ENCODE measurements around the gene FOXA1. TPM values are rescaled to one million over a fixed set of nuclear protein-coding genes. Genes with fewer than 3 reads are reported as not detected.

The FOXA1 gene
- total RNA-seq, 2 donors from 2014 or later, result 0.16 TPM; not detected in 1

GRCh38 chr14:37610945-37611523, 16.0 kb upstream of the FOXA1 start:
- no peak for ATAC-seq
- Mint-ChIP-seq H3K36me3 (peaks cover 12 to 38% of the 10 kb centered on the region in 2 donors), H3K27ac (no peak overlapping the region), H3K9me3 (peaks cover 16 to 28% of the 10 kb centered on the region in 2 donors)
- DNase-seq (ENCODE audit: low spot score in 2 of 2), result no peak

GRCh38 chr14:37608649-37609048, 13.6 kb upstream of the FOXA1 start:
- ATAC-seq (no peak), DNase-seq (ENCODE audit: low spot score in 2 of 2) (no peak)
- H3K27ac Mint-ChIP-seq, result no peak overlapping the region
- H3K36me3 Mint-ChIP-seq, result peaks cover 7 to 38% of the 10 kb centered on the region in 2 donors
- H3K9me3 Mint-ChIP-seq, result peaks cover 10 to 20% of the 10 kb centered on the region in 2 donors

- no peak overlapping the region for H3K27ac Mint-ChIP-seq
- H3K9me3 Mint-ChIP-seq, result peaks cover 14% of the 10 kb centered on the region in 2 donors
- H3K36me3 Mint-ChIP-seq, result peaks cover 13 to 42% of the 10 kb centered on the region in 2 donors
- DNase-seq (ENCODE audit: low spot score in 2 of 2), result no peak
- ATAC-seq, result no peak
Measured at GRCh38 chr14:37606678-37607077, 11.6 kb upstream of the FOXA1 start.

- Mint-ChIP-seq H3K36me3 (peaks cover 14 to 34% of the 10 kb centered on the region in 2 donors), H3K27ac (no peak overlapping the region), H3K9me3 (peaks cover 4 to 13% of the 10 kb centered on the region in 2 donors)
- no peak for ATAC-seq
- no peak for DNase-seq (ENCODE audit: low spot score in 2 of 2)
Measured at GRCh38 chr14:37603688-37604251, 8.7 kb upstream of the FOXA1 start.

- ATAC-seq (no peak), DNase-seq (ENCODE audit: low spot score in 2 of 2) (no peak)
- H3K36me3 Mint-ChIP-seq, result peaks cover 16 to 40% of the 10 kb centered on the region in 2 donors
- H3K27ac Mint-ChIP-seq, result no peak overlapping the region
- peaks cover 4 to 14% of the 10 kb centered on the region in 2 donors for H3K9me3 Mint-ChIP-seq
Measured at GRCh38 chr14:37602605-37603453, 7.8 kb upstream of the FOXA1 start.

- Mint-ChIP-seq H3K36me3 (peaks cover 19 to 44% of the 10 kb centered on the region in 2 donors), H3K27ac (no peak overlapping the region), H3K9me3 (peaks cover 4 to 14% of the 10 kb centered on the region in 2 donors)
- no peak for ATAC-seq
- DNase-seq (ENCODE audit: low spot score in 2 of 2), result no peak
Measured at GRCh38 chr14:37601865-37602264, 6.8 kb upstream of the FOXA1 start.

GRCh38 chr14:37600880-37601741, 6.1 kb upstream of the FOXA1 start:
- Mint-ChIP-seq H3K36me3 (peaks cover 26 to 43% of the 10 kb centered on the region in 2 donors), H3K27ac (no peak overlapping the region), H3K9me3 (peaks cover 4 to 13% of the 10 kb centered on the region in 2 donors)
- DNase-seq (ENCODE audit: low spot score in 2 of 2) (no peak), ATAC-seq (no peak)

GRCh38 chr14:37599507-37600368, 4.7 kb upstream of the FOXA1 start:
- H3K9me3 Mint-ChIP-seq, result peaks cover 4 to 12% of the 10 kb centered on the region in 2 donors
- ATAC-seq (no peak), DNase-seq (ENCODE audit: low spot score in 2 of 2) (no peak)
- H3K36me3 Mint-ChIP-seq, result peaks cover 27 to 48% of the 10 kb centered on the region in 2 donors
- H3K27ac Mint-ChIP-seq, result peak overlapping the region in 1 of 2 donors; percentile 92

- ATAC-seq (no peak), DNase-seq (ENCODE audit: low spot score in 2 of 2) (no peak)
- peaks cover 34 to 50% of the 10 kb centered on the region in 2 donors for H3K36me3 Mint-ChIP-seq
- peaks cover 8 to 16% of the 10 kb centered on the region in 2 donors for H3K9me3 Mint-ChIP-seq
- H3K27ac Mint-ChIP-seq, result peak overlapping the region in 1 of 2 donors; percentile 92
Measured at GRCh38 chr14:37598747-37599506, 3.9 kb upstream of the FOXA1 start.

GRCh38 chr14:37597914-37598746, 3.1 kb upstream of the FOXA1 start:
- Mint-ChIP-seq H3K9me3 (peaks cover 9 to 16% of the 10 kb centered on the region in 2 donors), H3K36me3 (peaks cover 35 to 45% of the 10 kb centered on the region in 2 donors), H3K27ac (no peak overlapping the region)
- ATAC-seq (no peak), DNase-seq (ENCODE audit: low spot score in 2 of 2) (no peak)

GRCh38 chr14:37597538-37597913, 2.5 kb upstream of the FOXA1 start:
- DNase-seq (ENCODE audit: low spot score in 2 of 2) (no peak), ATAC-seq (no peak)
- peaks cover 35 to 45% of the 10 kb centered on the region in 2 donors for H3K36me3 Mint-ChIP-seq
- peaks cover 5 to 21% of the 10 kb centered on the region in 2 donors for H3K9me3 Mint-ChIP-seq
- no peak overlapping the region for H3K27ac Mint-ChIP-seq

GRCh38 chr14:37596790-37597472, 1.9 kb upstream of the FOXA1 start:
- H3K9me3 Mint-ChIP-seq, result peaks cover 5 to 24% of the 10 kb centered on the region in 2 donors
- DNase-seq (ENCODE audit: low spot score in 2 of 2) (no peak), ATAC-seq (no peak)
- H3K36me3 Mint-ChIP-seq, result peaks cover 36 to 49% of the 10 kb centered on the region in 2 donors
- H3K27ac Mint-ChIP-seq, result no peak overlapping the region

GRCh38 chr14:37595809-37596621, 966 bp upstream of the FOXA1 start:
- ATAC-seq, result peak; percentile 94 to 95
- peaks cover 41 to 49% of the 10 kb centered on the region in 2 donors for H3K36me3 Mint-ChIP-seq
- DNase-seq (ENCODE audit: low spot score in 2 of 2), result peak in 1 of 2 donors; percentile 68
- peaks cover 8 to 24% of the 10 kb centered on the region in 2 donors for H3K9me3 Mint-ChIP-seq
- peak overlapping the region; percentile 50 to 92 for H3K27ac Mint-ChIP-seq
